PFSK-1 (cell line): Measurements from ENCODE around the gene UNC45B.

Experiments
- FOXP2 ChIP-seq: optimal IDR thresholded peaks from 2 replicates; pipeline ENCODE3; 2011; ENCODE audit warnings: borderline replicate concordance, control low read depth, inconsistent platforms; ENCODE audit not compliant: insufficient read depth; ENCODE audit errors: extremely low read length, extremely low read depth
- POLR2AphosphoS5 ChIP-seq: IDR thresholded peaks from 2 replicates; pipeline ENCODE4 v1.6.1; 2012; ENCODE audit warnings: low read depth, mild to moderate bottlenecking, control low read depth, low read length, moderate library complexity
- REST ChIP-seq, 2 experiments: IDR thresholded peaks; 2 replicates each; pipeline versions ENCODE4 v1.6.1 to v1.8.0; 2011 to 2012; ENCODE audit warnings: low read depth in 2 of 2, low read length in 2 of 2, control low read depth in 1 of 2, inconsistent platforms in 1 of 2, mild to moderate bottlenecking in 1 of 2, moderate library complexity in 1 of 2; ENCODE audit not compliant: insufficient read depth in 1 of 2
- SIN3A ChIP-seq: IDR thresholded peaks from 2 replicates; pipeline ENCODE4 v1.6.1; 2012; ENCODE audit warnings: mild to moderate bottlenecking, low read length, moderate library complexity, borderline replicate concordance; ENCODE audit not compliant: insufficient read depth
- TAF1 ChIP-seq: IDR thresholded peaks from 2 replicates; pipeline ENCODE4 v1.6.1; 2012; ENCODE audit warnings: low read length, control low read depth, borderline replicate concordance; ENCODE audit not compliant: insufficient read depth

GRCh38 chr17:35164716-35165115 lies 17.1 kb downstream of the UNC45B start:
- TF ChIP-seq REST (IDR thresholded peaks at IDR 0.05; ENCODE audit: insufficient read depth in 1 of 2, low read depth in 2 of 2, low read length in 2 of 2) (no peak), POLR2AphosphoS5 (no peak), TAF1 (no peak), SIN3A (no peak), FOXP2 (no peak)
